ENCODE measurements around the gene EFNA4.
A peak's percentile ranks its signal among the peaks of the same experiment; 100 is the strongest.

EFNA4 gene

GRCh38 chr1:155053531-155054105 lies 9.9 kb upstream of the EFNA4 start:
- Histone ChIP-seq H3K4me3 (ENCODE audit: low read length in 2 of 2) (no peak overlapping the region), H3K27ac (ENCODE audit: low read length) (no peak overlapping the region), H3K9ac (ENCODE audit: low read length in 2 of 2) (no peak overlapping the region), H3K36me3 (ENCODE audit: control insufficient read depth in 2 of 2, insufficient read depth in 2 of 2, low read length in 2 of 2) (peaks cover 31% of the 10 kb centered on the region in 2 donors), H3K9me3 (ENCODE audit: control insufficient read depth in 2 of 2, low read length in 2 of 2) (no peaks in the 10 kb centered on the region), H3K27me3 (ENCODE audit: control insufficient read depth in 1 of 2, insufficient read depth in 2 of 2, low read length in 2 of 2) (no peaks in the 10 kb centered on the region), H3K4me1 (ENCODE audit: control insufficient read depth, insufficient read depth, low read length) (peaks cover 38% of the 10 kb centered on the region)

DNA sequence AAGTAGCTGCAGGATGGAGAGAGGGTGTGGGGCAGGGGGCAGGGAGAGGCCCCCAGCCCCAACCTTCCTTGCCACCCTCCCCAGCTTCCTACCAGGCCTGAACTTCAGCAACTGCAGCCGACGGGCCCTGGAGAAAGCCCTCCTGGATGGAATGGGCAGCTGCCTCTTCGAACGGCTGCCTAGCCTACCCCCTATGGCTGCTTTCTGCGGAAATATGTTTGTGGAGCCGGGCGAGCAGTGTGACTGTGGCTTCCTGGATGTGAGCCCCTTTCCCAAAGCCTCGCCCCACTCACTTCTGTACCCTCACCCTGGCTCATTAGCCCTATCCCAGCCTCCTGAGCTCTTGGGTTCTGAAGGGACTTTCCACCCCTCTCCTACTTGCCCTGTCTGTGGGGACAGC lies 6.4 kb upstream of the EFNA4 start:
- no peak overlapping the region for H3K27ac ChIP-seq (ENCODE audit: low read length)
- no peak overlapping the region for H3K9ac ChIP-seq (ENCODE audit: low read length in 2 of 2)
- peaks cover 33 to 35% of the 10 kb centered on the region in 2 donors for H3K36me3 ChIP-seq (ENCODE audit: control insufficient read depth in 2 of 2, insufficient read depth in 2 of 2, low read length in 2 of 2)
- no peaks in the 10 kb centered on the region for H3K27me3 ChIP-seq (ENCODE audit: control insufficient read depth in 1 of 2, insufficient read depth in 2 of 2, low read length in 2 of 2)
- peaks cover 18% of the 10 kb centered on the region for H3K4me1 ChIP-seq (ENCODE audit: control insufficient read depth, insufficient read depth, low read length)
- no peaks in the 10 kb centered on the region for H3K9me3 ChIP-seq (ENCODE audit: control insufficient read depth in 2 of 2, low read length in 2 of 2)
- H3K4me3 ChIP-seq (ENCODE audit: low read length in 2 of 2) = no peak overlapping the region

GRCh38 chr1:155057788-155058211 lies 5.7 kb upstream of the EFNA4 start:
- Histone ChIP-seq H3K27ac (ENCODE audit: low read length) (no peak overlapping the region), H3K9ac (ENCODE audit: low read length in 2 of 2) (no peak overlapping the region), H3K36me3 (ENCODE audit: control insufficient read depth in 2 of 2, insufficient read depth in 2 of 2, low read length in 2 of 2) (peaks cover 33 to 35% of the 10 kb centered on the region in 2 donors), H3K9me3 (ENCODE audit: control insufficient read depth in 2 of 2, low read length in 2 of 2) (no peaks in the 10 kb centered on the region), H3K4me3 (ENCODE audit: low read length in 2 of 2) (no peak overlapping the region), H3K27me3 (ENCODE audit: control insufficient read depth in 1 of 2, insufficient read depth in 2 of 2, low read length in 2 of 2) (peaks cover 0 to 5% of the 10 kb centered on the region in 2 donors), H3K4me1 (ENCODE audit: control insufficient read depth, insufficient read depth, low read length) (peaks cover 18% of the 10 kb centered on the region)

DNA sequence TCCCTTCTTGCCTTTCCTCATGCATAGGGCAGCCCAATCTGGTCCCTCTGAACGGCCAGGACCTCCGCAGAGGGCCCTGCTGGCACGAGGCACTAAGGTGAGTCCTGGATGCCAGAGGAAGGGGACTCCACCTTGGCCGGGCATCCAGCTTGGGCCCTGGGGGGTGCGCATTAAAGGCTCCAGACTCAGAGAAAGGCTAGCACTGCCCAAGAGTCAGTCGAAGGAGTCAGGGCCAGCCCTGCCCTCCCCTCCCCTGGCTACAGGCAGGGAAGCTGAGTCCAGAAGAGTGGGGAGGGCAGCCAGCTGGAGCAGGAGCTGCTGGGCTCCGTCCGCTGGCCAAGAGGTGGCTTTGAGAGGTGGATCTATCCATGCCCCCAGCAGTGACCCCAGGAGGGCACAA lies 2.8 kb upstream of the EFNA4 start:
- peaks cover 25 to 29% of the 10 kb centered on the region in 2 donors for H3K36me3 ChIP-seq (ENCODE audit: control insufficient read depth in 2 of 2, insufficient read depth in 2 of 2, low read length in 2 of 2)
- no peaks in the 10 kb centered on the region for H3K9me3 ChIP-seq (ENCODE audit: control insufficient read depth in 2 of 2, low read length in 2 of 2)
- no peak overlapping the region for H3K9ac ChIP-seq (ENCODE audit: low read length in 2 of 2)
- no peak overlapping the region for H3K4me3 ChIP-seq (ENCODE audit: low read length in 2 of 2)
- peaks cover 0 to 5% of the 10 kb centered on the region in 2 donors for H3K27me3 ChIP-seq (ENCODE audit: control insufficient read depth in 1 of 2, insufficient read depth in 2 of 2, low read length in 2 of 2)
- no peak overlapping the region for H3K27ac ChIP-seq (ENCODE audit: low read length)
- peaks cover 29% of the 10 kb centered on the region for H3K4me1 ChIP-seq (ENCODE audit: control insufficient read depth, insufficient read depth, low read length)

DNA sequence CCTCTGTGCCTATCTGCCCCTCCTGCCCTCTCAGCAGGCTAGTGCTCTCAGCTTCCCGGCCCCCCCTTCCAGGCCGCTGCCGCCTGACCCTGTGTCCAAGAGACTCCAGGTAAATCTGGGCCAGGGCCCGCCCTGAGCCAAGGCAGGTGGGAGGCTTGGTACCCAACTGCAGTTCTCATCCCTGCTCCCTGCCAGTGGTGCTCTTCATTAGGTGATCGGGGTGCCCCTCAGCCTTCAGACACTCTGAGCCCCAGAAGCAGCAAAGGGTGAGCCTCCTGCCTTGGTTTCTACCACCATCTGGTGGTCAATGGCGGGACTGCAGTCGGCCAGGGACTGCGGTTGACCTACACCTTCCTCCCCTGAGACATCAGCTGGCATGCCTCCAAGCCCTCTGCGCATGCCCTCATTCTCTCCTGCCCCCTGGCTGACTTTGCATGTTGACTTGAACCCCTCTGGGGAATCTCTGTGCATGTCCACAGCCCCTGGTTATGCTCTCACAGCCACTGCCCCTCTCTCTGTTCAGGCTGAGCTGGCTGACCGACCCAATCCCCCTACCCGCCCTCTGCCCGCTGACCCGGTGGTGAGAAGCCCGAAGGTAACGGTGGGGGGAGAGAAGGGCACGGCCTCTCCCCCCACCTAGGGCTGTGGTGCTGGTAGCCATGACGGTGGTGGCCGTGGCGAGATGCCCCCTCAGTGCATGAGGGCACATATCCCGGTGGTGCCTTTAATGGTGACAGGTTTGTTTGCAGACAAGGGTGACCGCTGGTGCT lies 2.0 kb upstream of the EFNA4 start:
- Histone ChIP-seq H3K27me3 (ENCODE audit: control insufficient read depth in 1 of 2, insufficient read depth in 2 of 2, low read length in 2 of 2) (peaks cover 0 to 5% of the 10 kb centered on the region in 2 donors), H3K9me3 (ENCODE audit: control insufficient read depth in 2 of 2, low read length in 2 of 2) (no peaks in the 10 kb centered on the region), H3K36me3 (ENCODE audit: control insufficient read depth in 2 of 2, insufficient read depth in 2 of 2, low read length in 2 of 2) (peaks cover 17 to 22% of the 10 kb centered on the region in 2 donors), H3K4me1 (ENCODE audit: control insufficient read depth, insufficient read depth, low read length) (peaks cover 29% of the 10 kb centered on the region), H3K27ac (ENCODE audit: low read length) (no peak overlapping the region), H3K4me3 (ENCODE audit: low read length in 2 of 2) (no peak overlapping the region), H3K9ac (ENCODE audit: low read length in 2 of 2) (no peak overlapping the region)

- no peak overlapping the region for H3K9ac ChIP-seq (ENCODE audit: low read length in 2 of 2)
- H3K36me3 ChIP-seq (ENCODE audit: control insufficient read depth in 2 of 2, insufficient read depth in 2 of 2, low read length in 2 of 2) = peaks cover 16% of the 10 kb centered on the region in 2 donors
- H3K4me3 ChIP-seq (ENCODE audit: low read length in 2 of 2) = no peak overlapping the region
- no peak overlapping the region for H3K27ac ChIP-seq (ENCODE audit: low read length)
- no peaks in the 10 kb centered on the region for H3K9me3 ChIP-seq (ENCODE audit: control insufficient read depth in 2 of 2, low read length in 2 of 2)
- peaks cover 0 to 5% of the 10 kb centered on the region in 2 donors for H3K27me3 ChIP-seq (ENCODE audit: control insufficient read depth in 1 of 2, insufficient read depth in 2 of 2, low read length in 2 of 2)
- H3K4me1 ChIP-seq (ENCODE audit: control insufficient read depth, insufficient read depth, low read length) = peaks cover 29% of the 10 kb centered on the region
Measured at GRCh38 chr1:155062151-155062686, 1.3 kb upstream of the EFNA4 start.

DNA sequence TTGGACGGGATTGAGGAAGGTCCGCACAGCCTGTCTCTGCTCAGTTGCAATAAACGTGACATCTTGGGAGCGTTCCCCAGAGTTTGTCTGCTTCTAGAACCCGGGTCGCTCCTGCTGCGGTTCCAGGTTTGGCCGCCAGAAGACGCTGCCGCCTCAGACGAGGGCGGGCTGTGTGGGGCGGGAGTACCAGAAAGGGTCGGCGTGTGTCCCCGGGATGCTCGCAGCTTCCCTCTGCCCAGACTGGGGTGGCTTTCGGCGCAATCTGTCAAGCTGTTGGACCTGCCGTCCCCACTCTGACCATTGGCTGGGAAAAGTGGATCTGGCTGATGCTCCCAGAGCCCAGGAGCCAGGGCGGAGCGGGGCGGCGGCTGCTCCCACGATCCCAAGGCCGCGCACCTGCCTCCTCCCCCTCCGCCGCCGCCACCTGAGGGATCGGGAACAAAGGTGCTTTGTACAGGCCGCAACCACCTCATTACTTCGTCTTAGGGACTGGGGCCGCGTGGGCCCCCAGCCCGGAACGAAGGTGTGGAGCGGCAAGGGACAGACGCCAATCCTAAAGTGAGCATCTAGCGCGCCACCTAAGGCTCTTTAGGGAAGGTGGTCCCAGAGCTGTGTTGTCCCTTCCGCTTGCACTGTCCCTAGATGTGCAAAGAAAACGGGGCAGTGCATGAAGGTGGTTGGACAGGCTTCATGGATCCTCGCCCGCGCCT lies 683 bp upstream of the EFNA4 start:
- peak overlapping the region in 1 of 2 donors; percentile 29 for H3K9ac ChIP-seq (ENCODE audit: low read length in 2 of 2)
- H3K4me3 ChIP-seq (ENCODE audit: low read length in 2 of 2) = peak overlapping the region; percentile 74 to 84
- peak overlapping the region; percentile 41 for H3K27ac ChIP-seq (ENCODE audit: low read length)
- H3K27me3 ChIP-seq (ENCODE audit: control insufficient read depth in 1 of 2, insufficient read depth in 2 of 2, low read length in 2 of 2) = peaks cover 0 to 5% of the 10 kb centered on the region in 2 donors
- no peaks in the 10 kb centered on the region for H3K9me3 ChIP-seq (ENCODE audit: control insufficient read depth in 2 of 2, low read length in 2 of 2)
- peaks cover 10 to 13% of the 10 kb centered on the region in 2 donors for H3K36me3 ChIP-seq (ENCODE audit: control insufficient read depth in 2 of 2, insufficient read depth in 2 of 2, low read length in 2 of 2)
- H3K4me1 ChIP-seq (ENCODE audit: control insufficient read depth, insufficient read depth, low read length) = peaks cover 29% of the 10 kb centered on the region

DNA sequence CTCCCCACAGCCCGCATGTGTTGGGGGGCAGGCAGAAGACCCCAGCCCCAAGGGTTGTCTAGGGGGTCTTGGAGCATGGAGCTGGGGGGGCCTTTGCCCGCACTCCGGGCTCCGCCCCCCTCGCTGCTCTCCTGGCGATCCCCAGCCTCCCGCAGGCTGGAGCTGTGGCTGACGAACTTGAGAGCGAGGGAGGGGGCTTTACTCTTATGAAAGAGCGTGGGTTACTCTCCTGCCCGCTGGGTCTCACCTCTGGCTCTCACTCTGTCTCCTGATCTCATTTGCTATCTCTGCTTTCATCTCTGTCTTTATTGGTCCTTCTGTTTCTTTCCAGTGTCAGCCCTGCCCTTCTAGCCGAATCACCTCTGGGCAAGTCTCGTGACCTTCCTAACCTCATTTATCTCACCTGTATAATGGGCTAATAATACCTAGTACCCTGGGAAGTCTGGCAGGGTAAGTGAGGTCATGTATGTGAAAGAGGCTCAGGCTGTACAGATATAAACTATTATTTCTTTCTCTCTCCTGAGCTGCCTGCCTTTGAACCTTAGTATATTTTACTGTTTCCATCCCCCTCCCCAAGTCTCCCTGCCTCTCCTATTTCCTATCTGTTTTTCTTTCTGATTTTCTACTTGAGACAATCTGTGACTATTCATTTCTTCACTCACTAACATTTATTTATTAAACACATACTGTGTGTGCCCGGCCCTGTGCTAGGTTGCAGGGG lies 731 bp downstream of the EFNA4 start:
- Histone ChIP-seq H3K9ac (ENCODE audit: low read length in 2 of 2) (peak overlapping the region; percentile 7 to 24), H3K4me3 (ENCODE audit: low read length in 2 of 2) (peak overlapping the region; percentile 74 to 84), H3K4me1 (ENCODE audit: control insufficient read depth, insufficient read depth, low read length) (peaks cover 29% of the 10 kb centered on the region), H3K36me3 (ENCODE audit: control insufficient read depth in 2 of 2, insufficient read depth in 2 of 2, low read length in 2 of 2) (peaks cover 0 to 4% of the 10 kb centered on the region in 2 donors), H3K27ac (ENCODE audit: low read length) (no peak overlapping the region), H3K27me3 (ENCODE audit: control insufficient read depth in 1 of 2, insufficient read depth in 2 of 2, low read length in 2 of 2) (peaks cover 0 to 5% of the 10 kb centered on the region in 2 donors), H3K9me3 (ENCODE audit: control insufficient read depth in 2 of 2, low read length in 2 of 2) (no peaks in the 10 kb centered on the region)

- no peak overlapping the region for H3K4me3 ChIP-seq (ENCODE audit: low read length in 2 of 2)
- H3K36me3 ChIP-seq (ENCODE audit: control insufficient read depth in 2 of 2, insufficient read depth in 2 of 2, low read length in 2 of 2) = peaks cover 0 to 4% of the 10 kb centered on the region in 2 donors
- H3K27ac ChIP-seq (ENCODE audit: low read length) = no peak overlapping the region
- H3K9me3 ChIP-seq (ENCODE audit: control insufficient read depth in 2 of 2, low read length in 2 of 2) = no peaks in the 10 kb centered on the region
- peaks cover 29% of the 10 kb centered on the region for H3K4me1 ChIP-seq (ENCODE audit: control insufficient read depth, insufficient read depth, low read length)
- H3K27me3 ChIP-seq (ENCODE audit: control insufficient read depth in 1 of 2, insufficient read depth in 2 of 2, low read length in 2 of 2) = peaks cover 0 to 5% of the 10 kb centered on the region in 2 donors
- no peak overlapping the region for H3K9ac ChIP-seq (ENCODE audit: low read length in 2 of 2)
Measured at GRCh38 chr1:155064832-155065429, 1.4 kb downstream of the EFNA4 start.

- no peak overlapping the region for H3K9ac ChIP-seq (ENCODE audit: low read length in 2 of 2)
- peaks cover 0 to 2% of the 10 kb centered on the region in 2 donors for H3K36me3 ChIP-seq (ENCODE audit: control insufficient read depth in 2 of 2, insufficient read depth in 2 of 2, low read length in 2 of 2)
- no peak overlapping the region for H3K4me3 ChIP-seq (ENCODE audit: low read length in 2 of 2)
- peaks cover 36% of the 10 kb centered on the region for H3K4me1 ChIP-seq (ENCODE audit: control insufficient read depth, insufficient read depth, low read length)
- no peaks in the 10 kb centered on the region for H3K9me3 ChIP-seq (ENCODE audit: control insufficient read depth in 2 of 2, low read length in 2 of 2)
- no peak overlapping the region for H3K27ac ChIP-seq (ENCODE audit: low read length)
- H3K27me3 ChIP-seq (ENCODE audit: control insufficient read depth in 1 of 2, insufficient read depth in 2 of 2, low read length in 2 of 2) = peaks cover 0 to 5% of the 10 kb centered on the region in 2 donors
Measured at GRCh38 chr1:155066777-155067176, 3.2 kb downstream of the EFNA4 start.

Measured in stomach smooth muscle (tissue), 2 donors.